NCI-H446 treated with DMSO at 0.1 percent for 48 hours (cell line): Measurements from ENCODE around the gene MIGA2.

Experiments used
- DNase-seq: peaks from one replicate; lab custom pipeline; 2025; lab: John Stamatoyannopoulos, UW

MIGA2 gene

DNA sequence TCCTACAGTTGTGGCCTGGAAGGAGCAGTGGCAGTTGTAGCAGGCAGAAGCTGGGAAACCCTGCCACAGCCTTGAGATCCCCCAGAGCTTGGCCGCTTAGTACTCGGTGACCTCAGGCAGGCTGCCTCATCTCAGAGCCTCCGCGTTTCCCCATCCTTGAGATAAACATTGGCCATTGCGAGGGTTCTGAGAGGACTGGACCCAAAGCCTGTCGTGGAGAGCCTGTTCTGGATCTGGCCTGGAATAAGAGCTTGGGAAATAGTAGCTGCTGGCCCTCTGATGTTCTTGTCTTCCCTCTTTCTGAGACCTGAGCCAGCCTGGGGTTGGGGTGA lies 1.3 kb downstream of the MIGA2 start:
- DNase-seq = no peak

DNA sequence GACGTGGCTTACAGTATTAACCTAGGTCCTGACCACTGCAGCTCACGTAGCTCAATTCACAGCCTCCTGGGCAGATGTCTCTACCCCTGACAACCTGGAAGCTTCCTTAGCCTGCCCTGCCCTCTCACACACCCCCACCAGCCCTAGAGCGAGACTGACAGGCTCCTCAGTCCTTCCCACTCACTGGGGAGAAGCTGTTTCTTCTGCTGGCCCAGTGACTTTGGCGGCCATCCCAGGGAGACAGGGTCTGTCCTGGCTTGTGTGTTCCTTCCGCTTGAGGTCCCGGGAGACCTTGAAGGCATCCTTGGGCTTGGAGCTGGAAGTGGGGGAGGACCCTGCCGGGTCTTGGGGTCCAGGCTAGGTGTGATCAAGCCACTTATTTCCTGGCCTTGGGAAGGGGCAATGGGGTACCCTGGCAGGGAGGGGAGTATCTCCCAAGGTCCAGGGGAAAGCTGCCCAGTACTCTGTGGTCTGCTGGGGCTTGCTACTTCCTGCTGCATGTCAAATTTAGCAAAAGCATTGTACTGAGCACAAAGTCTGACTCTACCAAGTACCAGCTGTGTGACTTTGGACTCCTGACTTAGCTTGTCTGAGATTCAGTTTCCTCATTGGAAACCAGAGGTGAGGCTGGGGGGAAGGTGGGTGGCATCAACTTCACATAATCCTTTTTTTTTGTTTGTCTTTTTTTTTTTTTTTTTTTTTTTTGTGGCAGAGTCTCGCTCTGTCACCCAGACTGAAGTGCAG lies 1.9 kb downstream of the MIGA2 start:
- no peak for DNase-seq

DNA sequence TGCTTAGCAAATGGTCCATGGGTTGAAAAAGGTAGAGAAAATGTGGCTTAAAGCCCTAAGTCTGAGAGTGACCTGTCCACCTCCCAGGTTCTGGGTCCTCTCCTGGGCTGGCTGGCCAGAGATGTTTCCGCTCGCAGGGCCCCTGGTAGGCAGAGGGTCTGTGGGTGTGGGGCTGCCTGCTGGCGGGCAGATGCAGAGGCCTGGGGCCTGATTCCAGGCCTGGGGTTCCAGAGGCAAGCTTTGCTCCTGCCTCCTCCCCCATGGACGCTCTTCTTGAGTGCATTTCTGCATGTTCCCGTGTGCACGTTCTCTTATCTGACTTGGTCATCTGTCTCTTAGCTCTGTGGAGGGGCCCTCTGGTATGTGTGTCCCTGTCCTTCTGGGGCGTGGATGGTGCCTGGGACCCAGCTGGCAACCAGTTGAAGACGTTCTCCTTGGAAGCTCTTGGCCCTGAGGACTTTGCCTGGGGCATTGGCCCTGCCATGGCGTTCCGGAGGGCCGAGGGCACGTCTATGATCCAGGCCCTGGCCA lies 3.8 kb downstream of the MIGA2 start:
- DNase-seq = no peak

DNA sequence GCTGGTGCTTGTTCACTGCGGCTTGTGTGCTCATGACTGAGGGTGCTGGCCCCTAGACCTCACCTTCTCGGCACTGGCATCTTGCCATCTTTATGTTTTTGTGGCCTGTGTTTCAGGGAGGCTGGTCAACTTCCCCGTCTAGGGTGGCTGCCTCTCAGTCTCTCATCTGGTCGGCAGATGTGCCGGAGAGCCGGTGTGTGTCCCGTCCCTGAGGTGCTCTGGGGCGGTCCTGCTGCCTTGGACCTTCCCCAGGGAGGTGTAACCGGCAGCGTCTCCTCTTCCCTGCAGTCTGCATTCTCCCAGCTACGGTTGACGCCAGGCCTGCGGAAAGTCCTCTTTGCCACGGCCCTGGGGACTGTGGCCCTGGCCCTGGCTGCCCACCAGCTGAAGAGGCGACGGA lies 5.6 kb downstream of the MIGA2 start:
- no peak for DNase-seq

DNA sequence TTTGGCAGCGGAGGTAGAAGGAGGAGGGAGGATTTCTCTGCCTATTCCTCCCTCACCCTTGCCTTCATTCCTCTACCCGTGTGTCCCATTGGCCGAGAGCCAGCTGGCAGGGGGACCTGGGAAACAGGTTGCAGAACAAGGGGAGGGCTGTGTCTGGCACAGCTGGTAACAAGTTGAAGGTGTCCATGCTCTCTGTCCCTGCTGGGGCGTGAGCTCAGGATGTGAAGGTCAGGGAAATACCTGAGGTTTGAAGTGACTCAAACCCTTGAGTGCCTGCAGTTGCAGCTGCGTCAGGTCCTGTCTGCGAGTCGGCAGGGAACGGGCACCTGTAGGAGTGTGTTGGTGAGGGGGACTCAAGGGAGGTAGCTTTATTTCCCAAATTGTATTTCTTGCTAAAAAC lies 16.2 kb downstream of the MIGA2 start:
- DNase-seq = no peak

DNA sequence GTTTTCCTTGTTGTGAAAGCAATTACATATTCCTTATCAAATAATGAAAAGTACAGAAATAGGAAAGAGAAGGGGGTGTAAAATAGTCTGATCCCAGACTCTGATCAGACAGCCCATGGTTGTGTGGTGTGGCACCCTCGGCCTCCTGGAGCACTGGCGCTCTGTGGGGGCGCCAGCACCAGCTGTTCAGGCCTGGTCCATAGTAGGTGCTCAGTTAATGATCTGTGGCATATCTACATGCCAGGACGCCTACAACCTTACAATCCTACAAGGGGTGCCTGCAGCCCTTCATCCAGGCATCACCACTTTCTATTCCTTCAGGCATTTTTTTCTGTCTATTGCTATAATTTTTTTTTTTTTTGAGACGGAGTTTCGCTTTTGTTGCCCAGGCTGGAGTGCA lies 16.6 kb downstream of the MIGA2 start:
- no peak for DNase-seq

DNA sequence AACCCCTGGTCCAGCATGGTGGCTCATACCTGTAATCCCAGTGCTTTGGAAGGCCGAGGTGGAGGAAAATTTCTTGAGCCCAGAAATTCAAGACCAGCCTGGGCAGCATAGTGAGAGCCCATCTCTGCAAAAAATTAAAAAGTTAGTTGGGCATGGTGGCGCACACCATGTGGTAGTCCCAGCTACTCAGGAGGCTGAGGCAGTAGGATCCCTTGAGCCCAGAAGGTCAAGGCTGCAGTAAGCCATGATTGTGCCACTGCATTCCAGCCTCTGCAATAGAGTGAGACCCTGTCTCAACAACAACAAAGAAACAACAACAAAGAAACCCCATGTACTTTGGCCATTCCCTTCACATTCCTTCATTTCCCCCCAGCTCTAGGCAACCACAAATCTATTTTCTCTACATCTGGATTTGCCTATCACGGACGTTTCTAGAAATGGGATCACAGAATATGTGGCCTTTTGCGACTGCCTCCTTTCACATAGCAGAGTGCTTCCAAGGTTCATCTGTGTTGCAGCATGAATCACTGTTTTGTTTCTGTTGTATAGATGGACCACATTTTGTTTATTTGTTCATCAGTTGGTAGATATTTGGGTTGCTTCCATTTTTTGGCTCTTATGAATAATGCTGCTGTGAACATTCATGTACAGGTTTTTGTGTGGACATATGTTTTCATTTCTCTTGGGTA lies 17.9 kb downstream of the MIGA2 start:
- no peak for DNase-seq

DNA sequence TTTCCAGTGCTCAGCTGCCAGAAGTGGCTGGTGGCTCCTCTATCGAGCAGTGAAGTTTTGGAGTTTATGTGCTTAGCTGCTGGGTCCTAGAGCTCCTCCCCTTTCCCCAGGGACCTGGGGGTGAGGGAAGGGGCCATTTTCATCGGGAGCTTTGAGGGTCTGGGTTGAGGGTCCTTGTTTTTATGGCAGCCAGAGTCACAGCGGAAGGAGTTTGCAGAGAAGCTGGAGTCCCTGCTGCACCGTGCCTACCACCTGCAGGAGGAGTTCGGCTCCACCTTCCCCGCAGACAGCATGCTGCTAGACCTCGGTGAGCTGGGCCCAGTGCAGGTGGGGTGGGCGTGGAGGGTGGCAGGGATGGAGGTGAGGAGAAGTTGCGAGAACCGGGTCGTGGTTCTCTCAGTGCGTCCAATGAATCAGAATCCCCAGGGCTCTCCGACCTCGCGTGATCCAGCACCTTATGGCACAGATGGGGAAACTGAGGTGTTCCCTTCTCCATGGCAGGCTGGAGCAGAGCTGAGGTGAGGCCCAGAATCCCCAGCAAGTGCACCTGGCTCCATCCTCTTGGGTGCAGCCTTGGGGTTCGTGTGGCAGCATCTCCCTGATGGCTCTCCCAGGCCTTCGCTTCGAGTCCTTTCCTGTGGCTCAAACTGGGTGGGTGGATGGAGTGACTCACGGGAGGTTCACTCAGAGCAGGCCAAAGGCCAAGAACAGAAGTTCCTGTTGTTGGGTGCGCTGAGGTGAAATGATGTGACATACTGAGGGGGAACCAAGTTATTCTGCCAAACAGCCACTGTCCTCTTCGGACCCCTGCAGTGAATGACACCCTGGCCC lies 22.8 kb downstream of the MIGA2 start:
- DNase-seq = no peak

DNA sequence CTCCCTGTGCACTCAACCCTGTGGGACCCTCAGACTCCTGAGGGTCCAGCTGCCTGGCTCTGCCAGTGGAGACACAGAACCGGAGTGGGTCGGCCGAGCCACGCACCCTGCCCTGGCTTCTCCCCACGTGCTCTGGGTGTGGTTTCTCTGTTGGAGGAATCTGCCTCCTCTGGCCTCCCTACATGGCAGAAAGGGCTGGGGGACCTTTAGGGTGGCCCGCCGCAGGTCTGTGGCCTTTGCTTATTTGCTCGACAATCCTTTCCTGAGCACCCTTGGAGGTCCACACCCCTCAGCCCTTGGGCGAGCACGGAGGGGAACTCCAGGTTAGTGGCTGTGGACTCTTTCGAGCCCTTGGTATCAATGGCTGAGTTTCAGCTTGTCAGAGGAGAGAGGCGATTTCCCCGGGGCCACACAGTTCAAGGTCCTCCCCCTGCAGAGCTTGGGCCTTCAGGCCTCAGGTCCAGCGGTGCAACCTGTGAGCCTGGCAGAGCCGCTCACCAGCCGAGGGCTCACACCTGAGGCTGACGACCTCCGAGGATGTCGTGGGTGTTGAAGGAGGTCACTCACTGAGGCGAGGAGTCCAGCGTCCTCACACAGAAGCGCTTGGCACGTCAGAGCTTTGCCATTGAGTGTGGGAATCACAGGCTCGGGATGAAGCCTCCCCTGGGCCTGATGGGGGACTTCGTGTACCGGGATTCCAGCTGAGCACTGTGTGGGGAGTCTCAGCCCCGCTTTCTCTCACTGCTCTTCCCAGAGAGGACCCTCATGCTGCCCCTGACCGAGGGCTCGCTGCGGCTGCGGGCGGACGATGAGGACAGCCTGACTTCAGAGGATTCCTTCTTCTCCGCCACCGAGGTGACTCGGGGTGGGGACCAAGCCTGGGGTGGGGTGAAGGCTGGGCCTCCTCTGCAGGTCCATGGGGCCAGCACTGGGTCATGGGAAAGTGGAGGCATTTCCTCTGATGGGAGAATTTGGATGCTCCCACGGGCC lies 23.7 kb downstream of the MIGA2 start:
- no peak for DNase-seq

DNA sequence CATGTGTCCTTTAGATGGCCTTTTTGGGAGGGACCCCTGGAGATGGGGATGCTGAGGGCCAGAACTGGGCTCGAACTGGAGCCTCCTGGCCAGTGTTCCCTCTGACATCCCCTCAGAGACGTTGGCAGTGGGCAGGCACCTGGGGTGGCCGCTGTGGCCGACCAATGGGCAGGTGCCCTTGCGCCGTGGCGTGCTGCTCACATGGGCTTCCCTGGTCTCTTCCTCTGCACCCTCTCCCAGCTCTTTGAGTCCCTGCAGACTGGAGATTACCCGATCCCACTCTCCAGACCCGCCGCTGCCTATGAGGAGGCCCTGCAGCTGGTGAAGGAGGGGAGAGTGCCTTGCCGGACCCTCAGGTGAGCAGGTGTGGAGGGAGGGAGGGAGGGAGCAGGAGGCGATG lies 24.6 kb downstream of the MIGA2 start:
- no peak for DNase-seq

DNA sequence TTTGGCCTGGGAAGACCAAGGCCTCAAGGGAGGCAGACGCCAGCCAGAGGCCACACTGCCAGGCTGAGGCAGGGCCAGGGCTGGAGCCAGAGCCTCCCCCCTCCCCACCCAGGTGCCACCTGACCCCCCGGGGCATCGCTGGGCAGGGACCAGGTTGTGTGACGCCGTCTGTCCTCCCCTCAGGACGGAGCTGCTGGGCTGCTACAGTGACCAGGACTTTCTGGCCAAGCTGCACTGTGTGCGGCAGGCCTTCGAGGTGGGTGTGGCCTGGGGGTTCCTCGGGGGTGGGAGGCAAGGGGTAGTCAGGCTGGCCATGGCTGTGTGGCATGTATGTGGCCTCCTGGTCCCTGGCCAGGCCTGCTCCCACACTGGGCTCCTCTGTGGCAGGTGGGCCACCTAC lies 26.6 kb downstream of the MIGA2 start:
- DNase-seq = no peak

DNA sequence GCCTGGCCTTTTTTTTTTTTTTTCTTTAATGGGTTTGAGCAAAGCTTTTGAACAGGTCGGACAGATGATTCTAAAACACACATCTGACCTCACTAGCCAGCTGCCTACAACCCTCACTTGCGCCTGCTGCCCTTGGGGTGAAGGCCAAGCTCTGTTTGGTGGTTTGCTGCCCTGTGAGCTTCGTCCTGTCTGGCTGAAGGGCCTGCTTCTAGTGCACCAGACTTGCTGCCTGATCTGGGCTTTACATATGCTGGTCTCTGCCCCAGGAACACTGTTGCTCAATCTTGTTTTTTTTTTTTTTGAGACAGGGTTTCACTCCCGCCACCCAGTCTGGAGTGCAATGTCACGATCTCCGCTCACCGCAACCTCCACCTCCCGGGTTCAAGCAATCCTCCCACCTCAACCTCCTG lies 28.1 kb downstream of the MIGA2 start:
- no peak for DNase-seq

DNA sequence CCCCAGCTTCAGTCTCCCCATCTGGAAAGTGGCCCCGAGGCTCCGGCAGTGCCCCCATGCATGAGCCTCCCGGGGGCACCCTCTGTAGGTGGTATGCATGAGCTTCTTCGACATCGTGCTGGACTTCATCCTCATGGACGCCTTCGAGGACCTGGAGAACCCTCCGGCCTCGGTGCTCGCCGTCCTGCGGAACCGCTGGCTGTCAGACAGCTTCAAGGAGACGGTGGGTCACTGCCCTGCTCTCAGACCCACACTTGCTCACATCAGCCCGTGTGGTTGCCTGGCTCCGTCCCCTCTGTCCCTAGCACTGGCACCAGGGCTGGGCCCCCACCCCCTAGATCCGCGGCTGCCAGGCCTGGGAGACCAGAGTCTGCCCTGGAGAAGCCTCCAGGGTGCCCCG lies 31.7 kb downstream of the MIGA2 start:
- DNase-seq = no peak

DNA sequence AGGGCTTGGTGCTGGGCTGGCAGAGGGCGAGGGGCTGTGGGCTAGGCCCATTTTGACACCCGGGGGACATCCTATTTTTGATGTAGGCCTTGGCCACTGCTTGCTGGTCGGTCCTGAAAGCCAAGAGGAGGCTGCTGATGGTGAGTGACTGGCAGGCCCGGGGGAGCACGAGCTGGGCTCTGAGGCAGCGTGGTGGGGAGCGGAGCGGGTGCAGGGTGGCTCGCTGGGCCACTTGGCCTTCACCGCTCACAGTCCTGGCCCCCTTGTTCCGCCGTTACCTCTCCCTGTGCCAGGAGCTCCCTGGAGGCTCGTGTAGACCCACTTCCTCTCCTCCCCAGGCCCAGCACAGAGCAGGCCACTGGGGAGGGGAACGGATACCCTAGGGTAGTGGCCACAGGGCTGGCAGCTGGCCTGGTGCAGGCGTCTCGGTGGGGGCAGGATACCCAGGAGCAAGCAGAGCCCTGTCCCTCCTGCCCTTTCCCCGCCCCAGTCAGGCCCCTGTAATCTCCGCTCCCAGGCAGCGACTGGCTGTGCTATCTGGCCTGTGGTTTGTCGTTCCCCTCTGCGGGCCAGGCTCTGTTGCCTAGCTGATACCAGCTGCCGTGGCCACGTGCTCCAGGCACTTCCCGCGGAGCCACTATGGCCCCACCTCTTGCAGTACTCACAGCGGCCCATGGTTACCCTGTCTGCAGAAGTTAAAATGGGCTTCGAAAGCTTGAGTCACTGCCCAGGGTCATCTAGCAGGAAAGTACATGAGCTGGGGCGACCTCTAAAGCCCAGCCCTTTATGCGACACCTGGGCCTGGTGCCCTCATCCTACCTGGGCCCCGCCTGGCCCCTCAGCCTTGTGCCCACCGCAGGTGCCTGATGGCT lies 32.8 kb downstream of the MIGA2 start:
- no peak for DNase-seq

DNA sequence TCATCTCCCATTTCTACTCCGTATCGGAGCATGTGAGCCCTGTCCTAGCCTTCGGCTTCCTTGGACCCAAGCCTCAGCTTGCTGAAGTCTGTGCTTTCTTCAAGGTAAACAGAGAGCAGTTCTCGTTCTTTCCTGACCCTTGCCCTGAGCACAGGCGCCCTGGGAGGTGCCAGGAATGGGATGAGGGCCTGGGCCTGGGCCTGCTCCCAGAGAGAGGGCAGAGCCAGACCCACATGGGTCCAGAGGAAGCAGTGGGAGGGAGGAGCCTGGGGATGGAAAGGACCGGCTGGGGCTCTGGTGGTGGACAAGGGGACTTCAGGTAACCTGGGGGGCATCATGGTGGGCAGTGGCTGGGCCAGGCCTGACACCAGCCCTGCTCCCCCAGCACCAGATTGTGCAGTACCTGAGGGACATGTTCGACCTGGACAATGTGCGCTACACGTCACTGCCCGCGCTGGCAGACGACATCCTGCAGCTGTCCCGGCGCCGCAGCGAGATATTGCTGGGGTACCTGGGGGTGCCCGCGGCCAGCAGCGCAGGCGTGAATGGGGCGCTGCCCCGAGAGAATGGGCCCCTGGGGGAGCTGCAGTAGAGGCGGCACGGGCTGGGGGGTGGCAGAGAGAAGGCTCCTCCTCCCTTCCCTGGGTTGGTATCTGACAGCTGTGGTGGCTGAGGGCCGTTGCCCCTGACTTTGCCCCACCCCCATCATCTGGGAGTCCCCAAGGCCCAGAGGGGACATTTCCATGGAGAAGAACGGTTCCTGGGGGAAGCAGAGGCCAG lies 33.6 kb downstream of the MIGA2 start:
- no peak for DNase-seq

DNA sequence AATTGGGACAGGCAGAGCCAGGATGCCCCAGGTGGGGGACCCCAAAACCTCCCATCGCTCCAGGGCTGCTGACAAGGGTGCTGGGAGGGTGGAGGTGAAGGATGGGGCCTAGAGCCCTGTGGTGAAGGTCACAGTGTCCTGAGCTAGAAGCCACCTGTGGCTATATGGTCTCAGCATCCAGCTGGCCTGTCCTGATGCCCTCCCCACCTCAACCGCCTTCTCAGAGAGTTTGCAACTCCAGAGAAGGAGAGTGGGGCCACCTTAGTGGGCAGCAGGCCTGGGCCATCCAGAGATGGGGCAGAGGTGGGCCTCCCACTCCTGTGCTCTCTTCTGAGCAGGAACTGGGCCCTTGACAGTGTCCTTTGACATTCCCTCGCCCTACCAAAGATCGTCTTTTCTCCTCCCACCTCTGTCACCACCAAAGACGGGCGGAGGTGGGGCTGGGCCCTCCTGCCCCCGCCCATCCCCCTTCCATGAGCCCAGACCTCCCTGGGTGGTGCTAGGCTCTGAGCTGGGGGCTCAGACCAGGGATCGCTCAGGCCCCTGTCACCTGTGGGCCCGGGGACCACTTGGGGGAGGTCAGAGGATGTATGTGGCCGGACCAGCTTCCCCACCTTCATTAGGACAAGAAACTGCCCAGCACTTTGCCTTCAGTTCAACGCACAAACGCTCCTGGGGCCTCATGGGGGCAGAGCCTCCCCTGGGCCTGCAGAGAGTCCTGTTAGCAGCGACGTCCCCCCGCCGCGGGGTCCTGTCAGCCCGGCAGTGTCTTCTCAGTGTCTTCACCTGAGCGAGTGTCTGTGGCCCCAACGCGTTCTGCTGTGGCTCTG lies 34.5 kb downstream of the MIGA2 start:
- DNase-seq = no peak

DNA sequence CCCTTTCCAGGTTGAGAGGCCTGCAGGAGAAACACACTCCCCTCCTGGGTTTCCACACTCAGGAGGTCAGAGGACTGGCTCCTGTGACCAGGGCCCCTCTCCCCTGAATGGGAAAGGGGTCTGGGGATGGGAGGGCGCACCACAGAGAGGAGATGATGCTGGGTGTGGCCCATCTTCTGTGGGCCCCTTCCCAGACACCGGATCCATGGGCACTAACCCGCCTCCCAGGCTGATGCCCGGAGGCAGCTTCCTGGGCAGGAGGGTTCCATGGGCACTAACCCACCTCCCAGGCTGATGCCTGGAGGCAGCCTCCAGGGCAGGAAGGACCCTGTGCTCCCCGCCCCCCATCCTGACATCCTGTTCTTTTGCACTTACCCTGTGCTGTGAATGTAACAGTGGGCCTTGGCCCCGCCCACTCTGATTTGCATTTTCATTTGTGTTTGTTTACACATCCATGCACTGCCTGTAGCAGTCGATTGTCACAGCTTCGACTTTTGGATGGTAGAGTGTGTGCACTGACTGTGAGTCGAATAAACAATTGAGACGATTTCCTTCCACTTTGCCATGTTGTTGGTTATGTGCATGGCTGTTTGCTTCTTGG lies 35.2 kb downstream of the MIGA2 start:
- DNase-seq = no peak

DNA sequence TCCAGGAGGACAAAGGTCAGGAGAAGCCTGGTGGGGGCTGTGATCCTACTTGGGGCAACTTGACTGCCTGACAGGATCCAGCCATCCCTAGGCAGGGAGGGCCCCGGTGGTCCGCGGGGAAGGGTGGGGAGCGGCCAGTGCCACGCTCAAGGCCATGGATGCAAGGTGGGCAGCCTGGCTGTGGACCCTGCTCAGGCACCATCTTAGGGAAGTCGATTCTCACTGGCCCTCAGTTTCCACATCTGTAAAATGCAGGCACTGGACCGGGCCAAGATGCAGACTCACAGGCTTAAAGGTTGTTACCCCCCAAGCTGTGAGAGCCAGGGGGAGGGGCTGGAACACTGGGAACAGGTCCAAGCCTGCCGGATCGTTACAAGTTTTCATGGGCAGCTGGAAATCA lies 35.7 kb downstream of the MIGA2 start:
- DNase-seq = no peak

DNA sequence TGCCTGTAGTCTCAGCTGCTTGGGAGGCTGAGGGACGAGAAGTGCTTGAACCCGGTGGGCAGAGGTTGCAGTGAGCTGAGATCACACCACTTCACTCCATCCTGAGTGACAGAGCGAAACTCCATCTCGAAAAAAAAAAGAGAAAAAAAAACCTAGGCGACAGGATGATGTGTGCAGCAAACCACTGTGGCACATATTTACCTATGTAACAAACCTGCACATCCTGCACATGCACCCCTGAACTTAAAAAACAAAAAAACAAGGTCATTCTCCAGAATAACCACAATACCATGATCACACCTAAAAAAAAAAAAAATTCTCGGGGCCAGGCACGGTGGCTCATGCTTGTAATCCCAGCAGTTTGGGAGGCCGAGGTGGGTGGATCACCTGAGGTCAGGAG lies 37.0 kb downstream of the MIGA2 start:
- no peak for DNase-seq
